ENCODE results near the gene ALPP.

DNA sequence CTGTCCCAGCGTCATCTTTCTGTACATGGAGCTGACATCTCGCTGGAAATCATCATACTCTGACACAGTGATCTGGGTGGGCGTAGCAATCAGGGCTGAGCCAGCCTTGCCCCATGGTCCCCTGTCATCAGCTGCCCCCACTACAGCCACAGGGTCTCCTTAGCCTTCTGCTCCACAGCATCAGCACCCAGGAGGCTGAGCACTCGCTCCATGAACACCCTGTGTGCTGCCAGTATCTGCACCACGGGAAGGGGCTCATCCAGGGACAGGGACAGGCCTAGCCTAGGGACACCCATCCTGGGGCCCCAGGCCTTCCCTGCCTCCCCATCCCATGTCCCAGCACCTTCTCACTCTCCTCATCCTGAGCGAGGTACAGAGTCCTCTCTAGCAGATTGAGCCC lies 39.5 kb downstream of the ALPP start:
- TF ChIP-seq, protein P1, sequence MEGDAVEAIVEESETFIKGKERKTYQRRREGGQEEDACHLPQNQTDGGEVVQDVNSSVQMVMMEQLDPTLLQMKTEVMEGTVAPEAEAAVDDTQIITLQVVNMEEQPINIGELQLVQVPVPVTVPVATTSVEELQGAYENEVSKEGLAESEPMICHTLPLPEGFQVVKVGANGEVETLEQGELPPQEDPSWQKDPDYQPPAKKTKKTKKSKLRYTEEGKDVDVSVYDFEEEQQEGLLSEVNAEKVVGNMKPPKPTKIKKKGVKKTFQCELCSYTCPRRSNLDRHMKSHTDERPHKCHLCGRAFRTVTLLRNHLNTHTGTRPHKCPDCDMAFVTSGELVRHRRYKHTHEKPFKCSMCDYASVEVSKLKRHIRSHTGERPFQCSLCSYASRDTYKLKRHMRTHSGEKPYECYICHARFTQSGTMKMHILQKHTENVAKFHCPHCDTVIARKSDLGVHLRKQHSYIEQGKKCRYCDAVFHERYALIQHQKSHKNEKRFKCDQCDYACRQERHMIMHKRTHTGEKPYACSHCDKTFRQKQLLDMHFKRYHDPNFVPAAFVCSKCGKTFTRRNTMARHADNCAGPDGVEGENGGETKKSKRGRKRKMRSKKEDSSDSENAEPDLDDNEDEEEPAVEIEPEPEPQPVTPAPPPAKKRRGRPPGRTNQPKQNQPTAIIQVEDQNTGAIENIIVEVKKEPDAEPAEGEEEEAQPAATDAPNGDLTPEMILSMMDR (IDR thresholded peaks at IDR 0.05), result no peak
- TF ChIP-seq POLR2A (IDR thresholded peaks at IDR 0.05), result no peak

All from Peyer's patch (tissue), 4 donors.